HG02678 (cell line): ENCODE measurements around the gene NDP.

ENCODE experiments used
- ATAC-seq: cut with Tn5 transposase; IDR thresholded peaks from one replicate; pipeline ENCODE4 v1.9.1; 2021; ENCODE audit warnings: mild to moderate bottlenecking, moderate library complexity; ENCODE audit not compliant: unreplicated experiment

Gene NDP, protein sequence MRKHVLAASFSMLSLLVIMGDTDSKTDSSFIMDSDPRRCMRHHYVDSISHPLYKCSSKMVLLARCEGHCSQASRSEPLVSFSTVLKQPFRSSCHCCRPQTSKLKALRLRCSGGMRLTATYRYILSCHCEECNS

DNA sequence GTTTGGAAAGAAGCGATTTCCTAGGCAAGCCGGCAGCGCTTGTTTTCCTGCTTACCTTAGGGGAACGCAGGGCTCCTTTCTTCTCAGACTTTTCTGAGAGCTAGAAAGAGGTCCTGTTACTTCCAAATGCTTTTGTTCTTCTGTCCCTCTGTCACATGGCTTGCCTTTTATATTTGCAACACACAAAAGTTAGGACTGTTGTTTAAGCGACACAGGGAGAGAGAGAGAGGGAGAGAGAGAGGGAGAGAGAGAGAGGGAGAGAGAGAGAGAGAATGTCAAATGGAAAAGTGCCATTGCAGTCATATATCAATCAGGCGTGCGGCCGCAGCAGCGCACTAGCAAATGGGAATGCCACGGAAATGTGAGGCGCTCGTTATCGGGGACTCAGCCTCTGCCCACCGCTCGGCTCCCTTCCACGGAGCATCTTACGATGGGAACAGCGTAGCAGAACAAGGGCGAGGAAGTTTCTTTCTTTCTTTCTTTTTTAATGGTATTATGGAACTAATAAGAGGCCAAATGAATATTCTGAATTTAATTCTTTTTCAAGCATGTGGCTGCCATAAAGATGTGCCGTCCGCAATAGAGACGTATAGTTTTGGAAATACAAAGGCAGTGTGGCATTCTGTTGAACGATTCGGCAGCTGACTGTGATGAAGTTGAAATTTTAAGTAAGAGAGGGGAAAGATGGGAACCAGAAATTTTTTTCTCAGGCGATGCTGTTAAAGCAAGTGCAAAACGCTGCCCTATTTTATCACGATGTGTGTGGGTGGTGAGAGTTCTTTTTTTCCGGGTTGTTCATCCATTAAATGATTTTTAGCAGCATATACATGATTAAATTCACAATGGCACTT, at the start of gene NDP:
TSS of gene NDP (minus strand) at position 142 of the 851 bp plus-strand sequence. CDS start 14,745 bp downstream, outside the sequence.
- no peak for ATAC-seq

DNA sequence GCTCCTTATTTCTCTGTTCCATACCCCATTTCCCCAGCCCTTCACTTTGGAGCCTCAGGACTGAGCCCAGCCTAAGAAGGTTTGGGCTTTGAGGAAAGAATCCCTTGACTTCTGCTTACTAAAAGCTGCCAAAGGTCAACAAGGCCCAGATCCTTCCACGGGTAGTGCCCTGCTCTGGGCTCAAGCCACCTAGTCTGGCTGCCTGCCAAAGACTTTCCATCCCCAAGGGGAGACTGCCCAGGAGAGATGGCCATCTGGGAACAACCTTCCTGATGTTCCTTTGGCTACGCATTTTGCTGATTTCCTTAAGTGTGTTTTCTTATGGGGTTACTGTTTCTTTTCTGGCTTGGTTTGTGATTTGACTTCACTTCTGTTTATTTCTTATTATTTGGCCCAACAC, 49.8 kb upstream of the NDP start:
- no peak for ATAC-seq

- ATAC-seq: no peak
These were observed 47.5 kb upstream of the NDP start for GRCh38 chrX:44020693-44021092.

DNA sequence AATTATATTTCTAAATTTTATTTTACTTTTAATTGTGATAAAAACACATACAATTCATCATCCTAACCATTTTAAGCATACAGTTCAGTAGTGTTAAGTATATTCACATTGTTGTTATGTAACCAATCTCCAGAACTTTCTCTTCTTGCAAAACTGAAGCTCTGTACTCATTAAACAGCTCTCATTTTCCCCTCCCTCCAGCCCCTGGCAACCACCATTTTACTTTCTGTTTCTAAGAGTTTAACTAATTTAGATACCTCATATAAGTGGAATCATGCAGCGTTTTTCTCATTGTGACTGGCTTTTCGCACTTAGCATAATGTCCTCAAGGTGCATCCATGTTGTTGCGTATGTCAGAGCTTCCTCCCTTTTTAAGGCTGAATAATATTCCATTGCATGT, 46.7 kb upstream of the NDP start:
- ATAC-seq: no peak

- ATAC-seq: no peak
These were observed 44.5 kb upstream of the NDP start for GRCh38 chrX:44017676-44018075.

DNA sequence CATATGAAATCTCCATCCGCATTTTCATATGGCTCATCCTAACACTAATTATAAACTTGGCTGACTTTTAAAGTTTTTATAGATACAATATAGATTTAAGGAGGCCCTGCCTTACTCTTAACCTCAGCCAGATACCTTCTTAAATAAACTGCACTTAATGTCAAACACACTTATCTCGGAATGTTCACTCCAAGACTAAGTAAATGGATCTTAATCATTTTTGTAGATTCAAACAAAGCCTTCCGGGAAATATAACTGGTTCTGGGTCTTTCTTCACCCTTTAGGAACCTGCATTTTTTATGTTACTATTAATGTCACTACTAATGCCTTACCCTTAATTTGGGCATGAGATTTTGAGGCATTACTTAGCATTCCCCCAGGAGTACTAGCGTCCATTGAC, 43.7 kb upstream of the NDP start:
- ATAC-seq: no peak

DNA sequence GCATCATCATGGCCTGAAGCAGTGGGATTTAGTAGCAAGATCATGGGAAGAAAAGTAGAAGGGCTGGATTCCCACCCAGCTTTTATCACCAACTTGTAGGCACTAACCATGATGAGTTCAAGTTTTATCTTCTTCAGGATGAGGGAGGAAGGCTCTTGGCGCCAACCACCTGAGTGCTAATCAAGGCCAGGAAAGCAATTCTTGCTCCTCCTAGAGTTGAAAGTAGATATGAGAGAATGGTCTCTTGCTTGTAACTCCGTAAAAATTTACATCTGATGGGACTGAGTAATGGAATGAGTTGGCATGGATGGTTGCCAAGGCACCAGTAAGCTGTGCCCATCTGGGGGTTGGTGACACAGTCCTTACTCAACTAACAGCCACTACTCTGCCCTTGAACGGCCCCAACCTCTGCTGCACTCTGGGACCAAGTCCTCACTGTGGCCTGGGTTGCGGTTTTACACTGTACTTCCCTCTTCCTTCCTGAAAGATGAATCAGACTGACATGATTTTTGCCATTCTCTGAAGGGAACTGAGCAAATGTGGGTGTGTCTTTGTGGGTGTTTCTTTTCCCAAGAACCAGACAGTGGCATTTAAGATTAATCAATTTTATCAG, 39.4 kb upstream of the NDP start:
- no peak for ATAC-seq

GRCh38 chrX:44011506-44011905, 38.3 kb upstream of the NDP start:
- ATAC-seq: no peak

GRCh38 chrX:44010626-44011025, 37.4 kb upstream of the NDP start:
- no peak for ATAC-seq

DNA sequence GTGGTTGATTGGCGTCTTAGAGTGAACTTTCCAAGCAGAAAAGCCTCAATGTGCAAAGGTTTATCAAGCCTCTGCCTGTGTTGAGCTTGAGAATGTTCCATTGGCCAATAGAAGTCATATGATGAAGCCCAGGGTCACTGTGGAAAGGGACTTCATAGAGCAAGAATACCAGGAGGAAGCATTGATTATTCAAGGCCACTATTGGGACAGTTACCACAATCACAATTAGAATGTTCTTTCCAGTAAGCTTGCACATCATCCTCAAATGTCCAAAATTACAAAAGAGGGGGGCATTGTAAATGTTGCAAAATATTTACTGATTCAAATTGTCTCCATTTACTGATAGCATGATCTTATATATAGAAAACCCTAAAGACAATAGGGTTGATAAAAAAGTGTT, 32.9 kb upstream of the NDP start:
- ATAC-seq: no peak

- no peak for ATAC-seq
These were observed 30.8 kb upstream of the NDP start for GRCh38 chrX:44003975-44004374.

- ATAC-seq: no peak
These were observed 29.4 kb upstream of the NDP start for GRCh38 chrX:44002567-44002966.

- ATAC-seq: no peak
These were observed 25.2 kb upstream of the NDP start for GRCh38 chrX:43998374-43998773.

DNA sequence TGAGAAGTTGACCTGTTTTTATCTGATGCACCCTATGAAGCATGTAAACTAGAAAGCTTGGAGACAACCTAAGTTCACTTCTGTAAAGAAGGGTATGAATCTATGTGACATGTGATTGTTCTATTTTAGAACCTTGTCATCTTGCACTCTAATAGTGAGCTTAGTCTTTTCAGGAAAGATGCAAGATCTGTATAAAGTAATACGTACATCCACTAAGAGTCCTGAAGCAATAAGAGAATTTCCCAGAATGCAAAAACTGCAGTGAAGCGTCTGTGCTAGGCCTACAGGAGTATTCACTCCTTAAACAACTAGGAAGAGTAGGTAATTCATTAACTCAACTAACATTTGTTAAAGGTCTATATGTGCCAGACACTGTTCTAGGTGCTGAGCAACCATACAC, 23.3 kb upstream of the NDP start:
- ATAC-seq: no peak

DNA sequence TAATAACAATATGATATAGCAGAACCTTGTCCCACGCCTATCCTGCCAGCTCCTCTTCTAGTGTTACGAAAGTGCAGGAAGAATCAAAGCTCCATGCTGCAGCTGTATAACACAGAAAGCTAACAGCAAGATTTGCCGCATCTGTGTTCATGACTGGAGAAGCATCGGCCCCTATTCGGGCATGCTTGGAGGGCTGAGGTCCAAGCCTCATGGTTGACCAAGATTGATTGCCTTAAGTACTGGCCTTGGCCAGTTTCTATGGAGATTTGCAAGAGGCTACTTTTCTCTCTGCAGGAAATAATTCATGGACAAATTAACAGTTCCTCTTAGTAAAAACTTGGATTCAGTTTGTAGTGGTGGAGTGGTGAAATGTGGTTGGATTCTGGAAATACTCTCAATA, 12.9 kb upstream of the NDP start:
- no peak for ATAC-seq

DNA sequence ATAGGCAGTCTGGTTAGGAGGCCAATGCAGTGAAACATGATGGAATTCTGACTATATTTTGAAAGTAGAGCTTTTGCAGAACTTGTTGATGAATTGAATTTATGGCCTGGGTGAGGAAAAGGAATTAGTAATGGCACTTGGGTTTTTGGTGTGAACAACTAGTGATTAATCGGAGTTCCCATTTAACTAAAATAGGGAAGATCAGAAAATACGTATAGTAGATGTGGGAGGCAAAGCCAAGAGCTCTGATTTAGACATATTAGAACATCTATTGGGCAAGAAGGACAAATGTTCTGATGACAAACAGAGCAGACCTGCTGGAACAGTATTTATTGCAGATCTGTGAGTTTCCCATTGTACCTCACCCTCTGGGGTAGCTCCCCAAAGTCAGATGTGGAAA, 12.3 kb upstream of the NDP start:
- ATAC-seq: no peak

DNA sequence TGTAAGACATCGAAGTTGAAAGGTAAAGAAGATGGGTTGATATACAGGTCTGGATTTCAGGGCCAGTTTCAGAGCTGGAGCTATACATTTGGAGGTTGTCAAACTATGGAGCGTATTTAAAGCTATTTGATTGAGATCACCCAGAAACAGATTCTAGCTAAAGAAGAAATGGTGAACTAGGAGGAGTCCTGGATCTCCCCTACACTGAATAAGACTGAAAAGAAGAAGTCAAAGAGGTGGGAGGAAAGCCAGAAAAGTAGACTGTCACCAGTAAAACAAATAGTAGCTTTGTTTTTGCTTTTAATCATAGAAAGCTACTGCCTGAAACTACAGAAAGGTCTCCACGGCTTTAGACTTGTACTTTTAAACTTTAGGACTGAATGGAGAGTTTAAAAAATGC, 5.0 kb upstream of the NDP start:
- no peak for ATAC-seq

- no peak for ATAC-seq
These were observed 3.0 kb upstream of the NDP start for GRCh38 chrX:43976205-43976604.

DNA sequence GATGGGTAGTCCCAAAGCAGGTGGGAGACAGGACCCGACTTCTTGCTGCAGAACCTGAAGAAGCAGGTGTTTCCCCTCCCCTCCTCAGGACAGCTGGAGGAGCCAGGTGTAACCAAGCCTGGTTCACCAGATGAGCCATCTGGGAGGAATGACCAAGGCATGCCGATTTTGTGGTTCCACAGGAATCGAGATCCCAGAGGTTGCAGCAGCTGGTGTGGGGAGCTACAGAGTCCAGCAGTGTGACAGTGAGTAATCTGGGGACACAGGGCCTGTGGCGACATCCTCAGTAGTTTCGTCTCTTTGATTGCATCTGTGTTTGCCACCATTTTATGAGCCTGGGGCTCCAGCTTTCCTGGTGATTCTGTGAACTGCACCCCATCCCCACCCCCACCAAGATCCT, 2.6 kb upstream of the NDP start:
- ATAC-seq: no peak

GRCh38 chrX:43974741-43975465, 1.7 kb upstream of the NDP start:
- no peak for ATAC-seq

- ATAC-seq: no peak
These were observed 898 bp upstream of the NDP start for GRCh38 chrX:43974100-43974475.
